Posterior vena cava (tissue), 2 donors: ENCODE measurements around the gene RHOT2. TPM values are rescaled to one million over a fixed set of nuclear protein-coding genes. Genes with fewer than 3 reads are reported as not detected.

Experiments used
- DNase-seq: peaks from one replicate; pipeline ENCODE4 v3.0.0-alpha.2; 2020; ENCODE audit warnings: low spot score
- intact Hi-C, 2 donors: fragments of 100-400 bp; cut with DNase I; formaldehyde crosslinking; loops; one replicate each; pipeline versions ENCODE4 v1.14.1 to v1.14.2; 2022 to 2023
- total RNA-seq, 2 donors: library from RNA; stranded (reverse); fragmentation: NEBNext Ultra II Directional; extraction: Animal tissue kit (Norgen Biotek cat#: 25700); gene quantifications; one replicate each; pipeline ENCODE4 v1.2.1, GENCODE V29; 2021
- donor health status: DM: yes; HTN: yes; CAD: no.
- donor health status: DM: yes; HTN: yes; CAD: no.

RHOT2 gene
- total RNA-seq, 2 donors from 2014 or later = 57.5 to 65.1 TPM

GRCh38 chr16:661184-661821 lies 6.6 kb upstream of the RHOT2 start:
- no peak for DNase-seq
- intact Hi-C loops = loop anchor here in 1 of 2 donors (5.0 kb wide), 1 partner anchor 84 kb away; no protein-coding TSS in a partner anchor

GRCh38 chr16:662095-662494 lies 5.8 kb upstream of the RHOT2 start:
- intact Hi-C loops = loop anchor here in 1 of 2 donors (5.0 kb wide), 1 partner anchor 85 kb away; no protein-coding TSS in a partner anchor

GRCh38 chr16:662597-662996 lies 5.3 kb upstream of the RHOT2 start:
- no peak for DNase-seq
- intact Hi-C loops = loop anchor here in 1 of 2 donors (5.0 kb wide), 1 partner anchor 85 kb away; no protein-coding TSS in a partner anchor

More at GRCh38 chr16:662095-662494, 5.8 kb upstream of the RHOT2 start:
- no peak for DNase-seq

GRCh38 chr16:666572-666971 lies 1.4 kb upstream of the RHOT2 start:
- intact Hi-C loops = no loop called here
- no peak for DNase-seq

- intact Hi-C loops = no loop called here
- no peak for DNase-seq
Measured at GRCh38 chr16:667113-667779, 686 bp upstream of the RHOT2 start.

- no peak for DNase-seq
- intact Hi-C loops = no loop called here
Measured at GRCh38 chr16:668519-669171, 713 bp downstream of the RHOT2 start.

- no peak for DNase-seq
- intact Hi-C loops = no loop called here
Measured at GRCh38 chr16:669666-670065, 1.7 kb downstream of the RHOT2 start.

GRCh38 chr16:670485-671352 lies 2.8 kb downstream of the RHOT2 start:
- DNase-seq = no peak
- intact Hi-C loops = no loop called here

- DNase-seq = no peak
- intact Hi-C loops = no loop called here
Measured at GRCh38 chr16:671353-672131, 3.6 kb downstream of the RHOT2 start.

GRCh38 chr16:672371-672770 lies 4.4 kb downstream of the RHOT2 start:
- no peak for DNase-seq
- intact Hi-C loops = no loop called here

GRCh38 chr16:672851-673250 lies 4.9 kb downstream of the RHOT2 start:
- intact Hi-C loops = no loop called here
- DNase-seq = no peak

- no peak for DNase-seq
- intact Hi-C loops = no loop called here
Measured at GRCh38 chr16:673399-673991, 5.6 kb downstream of the RHOT2 start.

- DNase-seq = no peak
Measured at GRCh38 chr16:674214-674881, 6.4 kb downstream of the RHOT2 start.

GRCh38 chr16:674968-675883 lies 7.3 kb downstream of the RHOT2 start, which contains the start of gene RHBDL1:
RHBDL1 (plus strand) TSS chr16:675671; CDS start chr16:675791, 120 bp downstream.
- intact Hi-C loops = no loop called here
- no peak for DNase-seq

More at GRCh38 chr16:674214-674881, 6.4 kb downstream of the RHOT2 start:
- intact Hi-C loops = no loop called here

GRCh38 chr16:675884-676564 lies 8.1 kb downstream of the RHOT2 start:
- DNase-seq = no peak
- intact Hi-C loops = no loop called here

- DNase-seq = no peak
- intact Hi-C loops = no loop called here
Measured at GRCh38 chr16:676565-676902, 8.6 kb downstream of the RHOT2 start.
